HepG2 (cell line): ENCODE data around the gene ALDH18A1. TPM values are rescaled to one million over a fixed set of nuclear protein-coding genes. Genes with fewer than 3 reads are reported as not detected.

Experiments used
- ARID5B ChIP-seq: IDR thresholded peaks from 2 replicates; pipeline ENCODE4 v1.4.0; 2020; ENCODE audit warnings: mild to moderate bottlenecking, missing genetic modification reagents
- CEBPB ChIP-seq: IDR thresholded peaks from 2 replicates; pipeline ENCODE4 v1.6.1; 2011; ENCODE audit warnings: low read depth, low read length, improper control_type of control experiment, borderline replicate concordance
- GATAD1 ChIP-seq: IDR thresholded peaks from 2 replicates; pipeline ENCODE4 v1.6.1; 2016; ENCODE audit warnings: missing genetic modification reagents, missing compliant biosample characterization
- HOMEZ ChIP-seq: IDR thresholded peaks from 2 replicates; pipeline ENCODE4 v1.6.1; 2016; ENCODE audit warnings: low read depth
- JUND ChIP-seq: sonication (generic); formaldehyde crosslinking; IDR thresholded peaks from 2 replicates; pipeline ENCODE4 v1.8.0; 2022; ENCODE audit warnings: mild to moderate bottlenecking, missing genetic modification reagents
- KDM4B ChIP-seq: sonication (generic); formaldehyde crosslinking; IDR thresholded peaks from 2 replicates; pipeline ENCODE4 v1.4.0; 2020; ENCODE audit warnings: missing genetic modification reagents
- KLF12 ChIP-seq: sonication (generic); formaldehyde crosslinking; IDR thresholded peaks from 2 replicates; pipeline ENCODE4 v1.4.0; 2020; ENCODE audit warnings: missing genetic modification reagents, borderline replicate concordance
- SMAD3 ChIP-seq: sonication (generic); formaldehyde crosslinking; IDR thresholded peaks from 2 replicates; pipeline ENCODE4 v1.4.0; 2020; ENCODE audit warnings: missing genetic modification reagents
- SP1 ChIP-seq, 2 experiments: fragments of 450-650 bp in 1 of 2; sonication (generic) in 1 of 2; formaldehyde crosslinking in 1 of 2; IDR thresholded peaks; 2 replicates each; pipeline versions ENCODE4 v1.4.0 to v1.6.1; 2016 to 2020; ENCODE audit warnings: missing genetic modification reagents in 1 of 2
- SRSF9 ChIP-seq: fragments of 200-400 bp; formaldehyde crosslinking; IDR thresholded peaks from 2 replicates; pipeline ENCODE4 v1.6.1; 2018; ENCODE audit warnings: borderline replicate concordance, mild to moderate bottlenecking, low read depth, low read length; ENCODE audit not compliant: insufficient read depth, poor library complexity, severe bottlenecking
- ZBED4 ChIP-seq: sonication (generic); formaldehyde crosslinking; IDR thresholded peaks from 2 replicates; pipeline ENCODE4 v1.4.0; 2020; ENCODE audit warnings: missing genetic modification reagents, borderline replicate concordance
- ZBTB37 ChIP-seq: sonication (generic); formaldehyde crosslinking; IDR thresholded peaks from 2 replicates; pipeline ENCODE4 v1.4.0; 2020; ENCODE audit warnings: mild to moderate bottlenecking, missing genetic modification reagents
- ZNF143 ChIP-seq: sonication (generic); formaldehyde crosslinking; IDR thresholded peaks from 2 replicates; pipeline ENCODE4 v1.4.0; 2020; ENCODE audit warnings: missing genetic modification reagents
- ZNF256 ChIP-seq: sonication (generic); formaldehyde crosslinking; conservative IDR thresholded peaks from 2 replicates; pipeline ENCODE4 v1.4.0; 2020; ENCODE audit warnings: missing genetic modification reagents
- polyA plus RNA-seq, 8 experiments: library from polyadenylated mRNA; depleted of rRNA in 3 of 8; stranded (reverse) in 7 of 8; unstranded in 1 of 8; fragments of >200 nt; fragmentation: Illumina TruSeq in 4 of 8; extraction: Trizol in 4 of 8; gene quantifications; 2 replicates each; pipeline versions ENCODE4 v1.2.1 to v1.2.3, GENCODE V29; 2011 to 2016; ENCODE audit warnings: low read depth in 4 of 8, missing spikeins in 1 of 8, mixed read lengths in 1 of 8; ENCODE audit not compliant: insufficient read depth in 1 of 8
- total RNA-seq, 5 experiments: library from RNA; depleted of rRNA; stranded (reverse); fragments of >200 nt; fragmentation: Illumina TruSeq; extraction: Trizol; gene quantifications; 2 replicates each; pipeline ENCODE4 v1.2.3, GENCODE V29; 2016; ENCODE audit warnings: low read depth in 1 of 5
- TF ChIP-seq, protein P1 (sequence below): sonication (generic); formaldehyde crosslinking; IDR thresholded peaks from 2 replicates; pipeline ENCODE4 v1.8.1; 2023; ENCODE audit warnings: mild to moderate bottlenecking, moderate library complexity, missing genetic modification reagents
- TF ChIP-seq, protein P2 (sequence below): sonication (generic); formaldehyde crosslinking; conservative IDR thresholded peaks from 2 replicates; pipeline ENCODE4 v1.4.0; 2020; ENCODE audit warnings: missing genetic modification reagents

The ALDH18A1 gene
- total and polyA plus RNA-seq, 2 of the 13 experiments (the other 11 are each of a cell fraction or from before 2014, with no cell fraction given): 180 to 263 TPM

DNA sequence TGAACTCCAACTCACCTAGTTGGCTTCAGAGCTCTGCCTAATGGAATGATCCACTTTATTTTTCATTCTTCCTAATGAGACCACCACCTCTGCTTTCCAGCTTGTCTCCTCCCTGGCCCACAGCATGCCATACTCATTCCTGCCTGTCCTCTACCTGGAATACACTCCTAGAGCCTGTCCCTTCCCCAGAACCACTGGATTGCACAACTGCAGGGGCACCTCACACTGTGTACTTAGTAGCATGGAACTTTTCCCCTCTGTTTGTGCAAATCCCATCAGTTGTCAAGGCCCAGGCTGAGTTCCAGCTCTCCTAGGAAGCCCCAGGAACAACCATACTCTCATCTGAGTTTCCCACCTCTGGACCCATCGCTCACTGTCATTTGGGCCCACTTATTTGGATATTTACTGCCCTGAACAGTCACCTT, 15.6 kb downstream of the ALDH18A1 start (continued):
- TF ChIP-seq, protein P1, sequence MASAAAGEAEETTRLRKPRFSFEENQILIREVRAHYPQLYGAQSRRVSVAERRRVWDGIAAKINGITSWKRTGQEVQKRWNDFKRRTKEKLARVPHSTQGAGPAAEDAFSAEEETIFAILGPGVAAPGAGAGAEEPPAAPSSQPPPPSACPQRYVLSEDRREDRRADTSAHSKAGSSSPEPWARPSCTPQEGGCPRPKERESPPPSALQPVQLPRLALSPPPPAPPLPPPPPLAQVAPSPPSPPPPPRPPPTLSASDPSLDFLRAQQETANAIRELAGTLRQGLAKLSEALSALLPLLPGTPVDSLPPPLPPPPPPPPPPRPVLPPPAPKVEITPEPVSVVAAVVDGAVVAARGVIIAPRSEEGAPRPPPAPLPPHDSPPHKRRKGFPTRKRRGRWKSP (CRISPR knock-in tag): 0 out of 2 replicates have a peak, but pooled peaks have one; percentile 38
- no peak for TF ChIP-seq SP1 (IDR thresholded peaks at IDR 0.05)
- TF ChIP-seq SP1 (CRISPR knock-in tag; IDR thresholded peaks at IDR 0.05): no peak
- peak; percentile 44; the same call in 1 of the 2 replicates for TF ChIP-seq ZBED4 (CRISPR knock-in tag)
- 0 out of 2 replicates have a peak, but pooled peaks have one; percentile 40 for TF ChIP-seq ZNF256 (CRISPR knock-in tag)
- TF ChIP-seq GATAD1 (CRISPR knock-in tag): peak; percentile 47; the same call in 1 of the 2 replicates
- TF ChIP-seq JUND (CRISPR knock-in tag): no peak
- TF ChIP-seq CEBPB: peak; percentile 98
- TF ChIP-seq KDM4B: no peak
- TF ChIP-seq ARID5B (CRISPR knock-in tag): peak; percentile 85
- TF ChIP-seq, protein P2, sequence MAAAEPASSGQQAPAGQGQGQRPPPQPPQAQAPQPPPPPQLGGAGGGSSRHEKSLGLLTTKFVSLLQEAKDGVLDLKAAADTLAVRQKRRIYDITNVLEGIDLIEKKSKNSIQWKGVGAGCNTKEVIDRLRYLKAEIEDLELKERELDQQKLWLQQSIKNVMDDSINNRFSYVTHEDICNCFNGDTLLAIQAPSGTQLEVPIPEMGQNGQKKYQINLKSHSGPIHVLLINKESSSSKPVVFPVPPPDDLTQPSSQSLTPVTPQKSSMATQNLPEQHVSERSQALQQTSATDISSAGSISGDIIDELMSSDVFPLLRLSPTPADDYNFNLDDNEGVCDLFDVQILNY: 0 out of 2 replicates have a peak, but pooled peaks have one; percentile 22
- 0 out of 2 replicates have a peak, but pooled peaks have one; percentile 73 for TF ChIP-seq HOMEZ (CRISPR knock-in tag)
- no peak for TF ChIP-seq KLF12
- TF ChIP-seq SMAD3 (CRISPR knock-in tag): peak; percentile 63; the same call in 1 of the 2 replicates
- peak; percentile 35; the same call in 1 of the 2 replicates for TF ChIP-seq ZNF143 (CRISPR knock-in tag)
- no peak for TF ChIP-seq ZBTB37 (CRISPR knock-in tag)
- no peak for TF ChIP-seq SRSF9
